ACC112 (cell line): Measurements from ENCODE around the gene UBE2D4.
"Not testable (repeated sequence)": the region's sequence is repeated elsewhere in the genome, so short reads cannot be mapped to it uniquely, and the experiment has no call there.

Source experiments
- H2AFZ ChIP-seq: fragments of 200-600 bp; sonication (generic); one replicate; pipeline ENCODE4 v1.6.0; 2017; ENCODE audit warnings: antibody characterized with exemption, low read length; ENCODE audit not compliant: unreplicated experiment
- H3K27ac ChIP-seq: fragments of 200-600 bp; sonication (generic); 2 replicates; pipeline ENCODE4 v1.5.1; 2014; ENCODE audit warnings: low read depth, mild to moderate bottlenecking, antibody characterized with exemption, low read length, moderate library complexity
- H3K27me3 ChIP-seq: fragments of 200-600 bp; sonication (generic); 2 replicates; pipeline ENCODE4 v1.6.1; 2014; ENCODE audit warnings: mild to moderate bottlenecking, antibody characterized with exemption, low read length, moderate library complexity, mixed read lengths; ENCODE audit not compliant: insufficient read depth
- H3K36me3 ChIP-seq: fragments of 200-600 bp; sonication (generic); 2 replicates; pipeline ENCODE4 v1.6.1; 2016; ENCODE audit warnings: mild to moderate bottlenecking, antibody characterized with exemption, low read length, moderate library complexity, mixed read lengths; ENCODE audit not compliant: insufficient read depth
- H3K4me1 ChIP-seq: fragments of 200-600 bp; sonication (generic); one replicate; pipeline ENCODE4 v1.6.1; 2016; ENCODE audit warnings: low read length, mixed read lengths; ENCODE audit not compliant: insufficient read depth, unreplicated experiment, control insufficient read depth
- H3K4me3 ChIP-seq: fragments of 200-600 bp; sonication (generic); 2 replicates; pipeline ENCODE4 v1.5.1; 2014; ENCODE audit warnings: mild to moderate bottlenecking, low read depth, low read length
- H3K79me2 ChIP-seq: fragments of 200-600 bp; sonication (generic); one replicate; pipeline ENCODE4 v1.6.0; 2016; ENCODE audit warnings: low read length; ENCODE audit not compliant: control insufficient read depth, unreplicated experiment, insufficient read depth

UBE2D4 gene

GRCh38 chr7:43890468-43890867, 35.8 kb upstream of the UBE2D4 start:
- Histone ChIP-seq H3K79me2 (peaks cover 63% of the 10 kb centered on the region), H3K27ac (no peak overlapping the region), H3K4me1 (peaks cover 13% of the 10 kb centered on the region)

GRCh38 chr7:43891069-43891955, 34.9 kb upstream of the UBE2D4 start:
- Histone ChIP-seq H3K27ac (no peak overlapping the region), H2AFZ (no peak overlapping the region), H3K27me3 (no peaks in the 10 kb centered on the region), H3K4me3 (no peak overlapping the region), H3K79me2 (peaks cover 69% of the 10 kb centered on the region), H3K36me3 (0 out of 2 replicates have a peak, but pooled peaks cover 5% of the 10 kb centered on the region), H3K4me1 (peaks cover 13% of the 10 kb centered on the region)

More at GRCh38 chr7:43890468-43890867, 35.8 kb upstream of the UBE2D4 start:
- no peaks in the 10 kb centered on the region for H3K27me3 ChIP-seq
- H3K36me3 ChIP-seq: peaks cover 7% of the 10 kb centered on the region
- H2AFZ ChIP-seq: no peak overlapping the region
- no peak overlapping the region for H3K4me3 ChIP-seq

GRCh38 chr7:43895847-43896415, 30.3 kb upstream of the UBE2D4 start:
- Histone ChIP-seq H2AFZ (no peak overlapping the region), H3K4me3 (no peak overlapping the region), H3K27ac (no peak overlapping the region), H3K79me2 (peaks cover 74% of the 10 kb centered on the region), H3K4me1 (no peaks in the 10 kb centered on the region), H3K36me3 (0 out of 2 replicates have a peak, but pooled peaks cover 5% of the 10 kb centered on the region), H3K27me3 (no peaks in the 10 kb centered on the region)

GRCh38 chr7:43898571-43898970, 27.7 kb upstream of the UBE2D4 start:
- not testable (repeated sequence) for H3K36me3 ChIP-seq, H3K27me3 ChIP-seq, H2AFZ ChIP-seq, H3K4me1 ChIP-seq, H3K4me3 ChIP-seq, H3K27ac ChIP-seq
- H3K79me2 ChIP-seq: peaks cover 79% of the 10 kb centered on the region

DNA sequence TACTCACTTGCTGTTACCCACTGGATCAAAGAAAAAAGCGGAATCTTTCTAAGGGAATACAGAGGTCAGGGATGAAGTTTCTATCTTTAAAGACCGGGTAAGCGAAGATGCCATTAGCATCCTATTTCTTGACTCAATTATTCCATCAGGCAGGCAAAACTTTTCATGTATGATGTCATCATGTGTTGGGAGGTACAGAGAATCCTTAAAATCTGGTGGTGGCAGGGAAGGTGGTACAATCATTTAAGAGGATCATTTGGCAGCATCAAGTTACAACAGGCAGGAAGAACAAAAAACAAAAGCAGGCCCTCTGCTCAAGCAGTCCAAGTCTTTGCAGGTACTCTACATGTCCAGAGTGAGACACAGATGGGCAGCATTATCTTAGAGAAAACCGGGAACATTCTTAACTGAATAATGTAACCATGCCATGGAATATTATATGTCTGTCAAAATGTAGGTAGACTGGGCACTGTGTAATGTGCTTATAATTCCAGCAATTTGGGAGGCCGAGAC, 23.6 kb upstream of the UBE2D4 start:
- Histone ChIP-seq H3K4me3 (no peak overlapping the region), H3K79me2 (peaks cover 73% of the 10 kb centered on the region), H3K36me3 (no peaks in the 10 kb centered on the region; the same call in 1 of the 2 replicates), H2AFZ (no peak overlapping the region), H3K27ac (no peak overlapping the region), H3K4me1 (peaks cover 12% of the 10 kb centered on the region), H3K27me3 (no peaks in the 10 kb centered on the region)

DNA sequence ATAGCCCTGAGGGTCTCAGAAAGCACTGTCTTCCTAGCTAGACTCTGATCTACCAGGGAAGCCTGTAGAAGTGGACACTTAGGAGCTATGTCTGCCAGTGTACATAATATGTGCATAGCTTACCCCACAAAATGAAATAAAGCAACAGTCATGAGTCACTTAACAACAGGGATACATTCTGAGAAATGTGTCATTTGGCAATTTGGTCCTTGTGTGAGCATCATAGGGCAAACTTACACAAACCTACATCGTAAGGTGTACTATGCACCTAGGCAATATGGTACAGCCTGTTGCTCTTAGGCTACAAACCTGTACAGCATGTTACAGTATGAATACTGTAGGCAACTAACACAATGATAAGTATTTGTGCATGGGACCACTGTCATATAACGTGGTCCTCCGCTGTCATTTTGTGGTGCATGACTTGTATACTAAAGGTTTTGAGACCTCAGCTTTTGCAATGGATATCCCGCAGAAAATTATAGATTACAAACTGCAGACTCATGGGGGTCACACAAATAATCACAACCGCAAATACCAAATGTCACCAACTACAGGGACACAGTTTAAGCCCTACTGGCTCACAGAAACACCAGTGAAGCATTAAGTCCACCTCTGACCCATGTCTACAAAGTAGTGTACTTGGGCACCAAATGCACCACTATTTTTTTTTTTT, 21.6 kb upstream of the UBE2D4 start:
- Histone ChIP-seq H3K4me3 (peak overlapping the region; percentile 83), H2AFZ (no peak overlapping the region), H3K4me1 (peaks cover 12% of the 10 kb centered on the region), H3K36me3 (no peaks in the 10 kb centered on the region; the same call in 1 of the 2 replicates), H3K27ac (no peak overlapping the region), H3K79me2 (peaks cover 62% of the 10 kb centered on the region), H3K27me3 (no peaks in the 10 kb centered on the region)

- H3K79me2 ChIP-seq: peaks cover 56% of the 10 kb centered on the region
- peak overlapping the region; percentile 83 for H3K4me3 ChIP-seq
- H3K27ac ChIP-seq: peak overlapping the region; percentile 26; the same call in 1 of the 2 replicates
- no peaks in the 10 kb centered on the region; the same call in 1 of the 2 replicates for H3K36me3 ChIP-seq
- H3K4me1 ChIP-seq: peaks cover 12% of the 10 kb centered on the region
- H3K27me3 ChIP-seq: no peaks in the 10 kb centered on the region
- peak overlapping the region; percentile 43 for H2AFZ ChIP-seq
These were observed 20.9 kb upstream of the UBE2D4 start for GRCh38 chr7:43905209-43905946.

GRCh38 chr7:43905956-43906330, 20.3 kb upstream of the UBE2D4 start:
- Histone ChIP-seq H3K27me3 (no peaks in the 10 kb centered on the region), H3K79me2 (peaks cover 51% of the 10 kb centered on the region), H2AFZ (peak overlapping the region; percentile 43), H3K4me1 (peaks cover 12% of the 10 kb centered on the region), H3K4me3 (peak overlapping the region; percentile 83), H3K36me3 (no peaks in the 10 kb centered on the region; the same call in 1 of the 2 replicates), H3K27ac (peak overlapping the region; percentile 26; the same call in 1 of the 2 replicates)

GRCh38 chr7:43906331-43907010, 19.8 kb upstream of the UBE2D4 start, which contains the start of gene URGCP:
Gene URGCP, minus strand, starts transcription at chr7:43906596. Its CDS starts 21 bp downstream, at chr7:43906575.
- peaks cover 46% of the 10 kb centered on the region for H3K79me2 ChIP-seq
- peak within 1 kb of the TSS; percentile 83 for H3K4me3 ChIP-seq

More at GRCh38 chr7:43906331-43907010, 19.8 kb upstream of the UBE2D4 start, which contains the start of gene URGCP:
- Histone ChIP-seq H3K36me3 (no peaks in the 10 kb centered on the region; the same call in 1 of the 2 replicates), H3K27me3 (no peaks in the 10 kb centered on the region), H3K4me1 (peaks cover 12% of the 10 kb centered on the region), H3K27ac (peak within 1 kb of the TSS; percentile 26; the same call in 1 of the 2 replicates), H2AFZ (peak within 1 kb of the TSS; percentile 100)
